ENCODE data around the gene MSL3B.
A peak's percentile ranks its signal among the peaks of the same experiment; 100 is the strongest.

Gene MSL3B

DNA sequence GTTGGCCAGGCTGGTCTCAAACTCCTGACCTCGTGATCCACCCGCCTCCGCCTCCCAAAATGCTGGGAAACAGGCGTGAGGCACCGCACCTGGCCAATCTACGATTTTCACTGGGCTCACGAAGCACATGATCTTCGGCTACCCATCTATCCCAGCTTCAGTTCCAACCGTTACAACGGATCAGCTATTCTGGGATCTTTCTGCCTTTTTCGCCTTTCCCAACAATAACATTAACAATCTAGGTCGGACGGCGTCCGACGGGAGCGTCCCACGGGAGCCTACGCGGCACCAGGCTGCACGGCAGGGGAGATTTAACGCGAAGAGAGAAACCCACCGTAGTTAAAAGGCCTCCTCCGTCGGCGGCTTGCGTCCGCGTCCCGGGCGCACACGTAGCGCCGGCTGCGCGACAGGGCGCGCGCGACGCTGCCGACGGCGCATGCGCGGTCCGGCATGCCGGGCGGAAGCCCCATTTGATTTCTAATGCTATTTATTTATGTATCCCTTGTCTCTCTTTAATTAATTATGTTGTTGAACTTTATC lies at the start of gene MSL3B:
MSL3B (minus strand) TSS at position 394 of the 540 bp plus-strand sequence.
- Histone ChIP-seq H3K27ac (no peak within 1 kb of the TSS), H3K4me1 (no peaks in the 10 kb centered on the region), H3K4me3 (replicated peaks in 1 of 3) (peak within 1 kb of the TSS in 1 of 3 donors; percentile 23), H3K36me3 (no peaks in the 10 kb centered on the region), H3K27me3 (no peaks in the 10 kb centered on the region), H3K9me3 (no peaks in the 10 kb centered on the region)
- WGBS, 2 donors: 17 to 18% methylated on average over 50 of the region's 50 CpGs
- intact Hi-C loops (cut with DNase I): no loop called here
- no peak for TF ChIP-seq CTCF (IDR thresholded peaks at IDR 0.05)
- no peak for TF ChIP-seq POLR2A (IDR thresholded peaks at IDR 0.05)
- peak in 1 of 2 donors; percentile 26 for DNase-seq

DNA sequence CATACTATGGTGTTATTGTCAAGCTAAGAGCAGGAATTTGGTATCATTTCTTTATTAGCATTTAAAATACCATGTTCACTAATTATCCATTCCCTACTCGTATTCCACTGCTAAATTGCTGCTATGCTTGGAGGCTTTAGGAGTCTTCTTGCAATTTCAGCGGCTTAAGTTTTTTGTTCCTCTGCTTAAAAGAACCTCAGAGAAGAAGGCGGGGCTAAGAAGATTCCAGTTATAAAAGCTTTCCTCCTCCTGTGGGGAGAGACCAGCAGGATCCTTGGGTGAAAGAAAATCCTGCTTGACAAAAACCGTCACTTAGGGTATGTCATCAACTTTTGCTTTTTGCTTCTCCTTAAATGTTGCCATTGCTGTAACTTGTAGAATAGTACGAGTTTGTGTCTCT lies 48.9 kb upstream of the MSL3B start, which contains the start of gene TRPM8:
TRPM8 (plus strand) TSS at position 258 of the 400 bp plus-strand sequence. CDS start 9,165 bp downstream, outside the sequence.
- no peaks in the 10 kb centered on the region for H3K4me1 ChIP-seq
- DNase-seq: no peak
- H3K9me3 ChIP-seq: no peaks in the 10 kb centered on the region
- intact Hi-C loops (cut with DNase I): no loop called here
- TF ChIP-seq CTCF (IDR thresholded peaks at IDR 0.05): no peak
- no peak for TF ChIP-seq POLR2A (IDR thresholded peaks at IDR 0.05)
- no peak within 1 kb of the TSS for H3K27ac ChIP-seq
- no peaks in the 10 kb centered on the region for H3K27me3 ChIP-seq
- no peak within 1 kb of the TSS for H3K4me3 ChIP-seq (replicated peaks in 1 of 3)
- 21 to 27% methylated on average over 5 of the region's 5 CpGs for WGBS, 2 donors
- H3K36me3 ChIP-seq: no peaks in the 10 kb centered on the region

GRCh38 chr2:233915128-233915527 lies 46.9 kb upstream of the MSL3B start:
- Histone ChIP-seq H3K4me1 (no peaks in the 10 kb centered on the region), H3K36me3 (no peaks in the 10 kb centered on the region), H3K27me3 (no peaks in the 10 kb centered on the region), H3K27ac (no peak overlapping the region), H3K9me3 (no peaks in the 10 kb centered on the region), H3K4me3 (replicated peaks in 1 of 3) (no peak overlapping the region)
- no peak for DNase-seq
- TF ChIP-seq POLR2A (IDR thresholded peaks at IDR 0.05): no peak
- TF ChIP-seq CTCF (IDR thresholded peaks at IDR 0.05): no peak
- WGBS, 2 donors: 21 to 24% methylated on average over 2 of the region's 2 CpGs
- intact Hi-C loops (cut with DNase I): no loop called here

GRCh38 chr2:233912691-233913423 lies 44.7 kb upstream of the MSL3B start:
- H3K4me1 ChIP-seq: no peaks in the 10 kb centered on the region
- H3K4me3 ChIP-seq (replicated peaks in 1 of 3): no peak overlapping the region
- intact Hi-C loops (cut with DNase I): no loop called here
- DNase-seq: peak; percentile 3 to 6
- 6 to 13% methylated on average over 9 of the region's 9 CpGs for WGBS, 2 donors
- no peaks in the 10 kb centered on the region for H3K36me3 ChIP-seq
- H3K9me3 ChIP-seq: no peaks in the 10 kb centered on the region
- no peak for TF ChIP-seq POLR2A (IDR thresholded peaks at IDR 0.05)
- no peak for TF ChIP-seq CTCF (IDR thresholded peaks at IDR 0.05)
- H3K27me3 ChIP-seq: no peaks in the 10 kb centered on the region
- H3K27ac ChIP-seq: no peak overlapping the region

- Histone ChIP-seq H3K4me3 (replicated peaks in 1 of 3) (no peak overlapping the region), H3K9me3 (no peaks in the 10 kb centered on the region), H3K4me1 (no peaks in the 10 kb centered on the region), H3K36me3 (no peaks in the 10 kb centered on the region), H3K27ac (no peak overlapping the region), H3K27me3 (no peaks in the 10 kb centered on the region)
- 88% methylated on average over 3 of the region's 3 CpGs for WGBS, 2 donors
- intact Hi-C loops (cut with DNase I): no loop called here
- TF ChIP-seq CTCF (IDR thresholded peaks at IDR 0.05) (no peak), POLR2A (IDR thresholded peaks at IDR 0.05) (no peak)
- DNase-seq: no peak
Measured at GRCh38 chr2:233907627-233908026, 39.4 kb upstream of the MSL3B start.
